Stimulated activated CD4-positive, alpha-beta T cell treated with anti-CD3 and anti-CD28 coated beads, Interleukin-1b, Interleukin-23, amount 100 ng/mL, for 48 hours (primary cell): ENCODE measurements around the gene ST3GAL5.
"Not testable (repeated sequence)": the region's sequence is repeated elsewhere in the genome, so short reads cannot be mapped to it uniquely, and the experiment has no call there.

ENCODE experiments used
- DNase-seq: peaks from one replicate; pipeline ENCODE4 v3.0.0-alpha.2; 2020

Gene ST3GAL5

GRCh38 chr2:85915606-85916303 is 27.0 kb upstream of the ST3GAL5 start:
- DNase-seq, result no peak

- no peak for DNase-seq
Observed at GRCh38 chr2:85914922-85915321, 26.1 kb upstream of the ST3GAL5 start.

- no peak for DNase-seq
Observed at GRCh38 chr2:85913884-85914881, 25.4 kb upstream of the ST3GAL5 start.

GRCh38 chr2:85911814-85912692 is 23.3 kb upstream of the ST3GAL5 start:
- DNase-seq, result no peak

- no peak for DNase-seq
Observed at GRCh38 chr2:85911097-85911496, 22.3 kb upstream of the ST3GAL5 start.

GRCh38 chr2:85909005-85909404 is 20.2 kb upstream of the ST3GAL5 start:
- DNase-seq, result no peak

GRCh38 chr2:85908506-85908905 is 19.7 kb upstream of the ST3GAL5 start:
- no peak for DNase-seq

DNA sequence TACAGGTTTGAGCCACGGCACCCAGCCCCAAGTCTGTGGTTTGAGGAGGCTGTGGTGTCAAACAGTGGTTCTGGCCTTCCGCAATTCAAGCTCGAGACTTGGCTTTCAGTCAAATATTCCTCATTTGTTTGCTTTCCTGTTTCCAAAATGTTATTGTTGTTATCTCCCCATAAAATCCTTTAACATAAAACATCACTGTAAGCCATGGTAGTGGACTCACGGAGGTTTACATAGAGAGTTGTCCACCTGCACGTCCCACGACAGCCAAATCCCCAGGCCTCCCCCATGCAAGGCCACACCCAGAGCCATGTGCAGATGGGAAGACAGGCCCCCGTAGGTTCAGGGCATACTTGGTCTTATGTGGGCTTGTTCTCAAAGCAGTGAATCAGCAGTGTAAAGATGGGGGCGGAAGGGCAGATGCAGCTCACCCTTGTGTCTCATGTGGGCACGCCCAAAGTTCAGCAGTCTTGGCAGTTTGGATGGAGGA is 18.9 kb upstream of the ST3GAL5 start:
- DNase-seq, result no peak

DNA sequence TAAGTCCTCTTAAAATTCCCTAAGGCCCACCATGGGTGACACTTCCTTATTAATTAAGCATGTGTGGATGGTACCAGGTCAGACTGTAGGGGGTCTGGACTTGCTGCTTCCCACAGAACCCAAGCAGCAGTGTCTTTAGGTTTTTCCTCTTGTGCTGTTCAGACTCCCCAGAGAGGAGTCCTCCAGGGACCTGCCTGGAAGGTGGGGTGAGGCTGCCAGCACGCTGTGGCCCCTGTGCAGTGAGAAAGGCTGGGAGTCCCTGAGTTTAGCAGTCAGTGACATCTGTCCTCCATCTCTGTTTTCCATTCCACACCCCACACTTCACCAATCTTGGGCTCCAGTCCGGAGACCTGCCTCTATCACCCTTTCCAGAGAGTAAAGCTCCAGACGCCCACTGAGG is 18.0 kb upstream of the ST3GAL5 start:
- no peak for DNase-seq

- DNase-seq, result no peak
Observed at GRCh38 chr2:85905891-85906290, 17.1 kb upstream of the ST3GAL5 start.

DNA sequence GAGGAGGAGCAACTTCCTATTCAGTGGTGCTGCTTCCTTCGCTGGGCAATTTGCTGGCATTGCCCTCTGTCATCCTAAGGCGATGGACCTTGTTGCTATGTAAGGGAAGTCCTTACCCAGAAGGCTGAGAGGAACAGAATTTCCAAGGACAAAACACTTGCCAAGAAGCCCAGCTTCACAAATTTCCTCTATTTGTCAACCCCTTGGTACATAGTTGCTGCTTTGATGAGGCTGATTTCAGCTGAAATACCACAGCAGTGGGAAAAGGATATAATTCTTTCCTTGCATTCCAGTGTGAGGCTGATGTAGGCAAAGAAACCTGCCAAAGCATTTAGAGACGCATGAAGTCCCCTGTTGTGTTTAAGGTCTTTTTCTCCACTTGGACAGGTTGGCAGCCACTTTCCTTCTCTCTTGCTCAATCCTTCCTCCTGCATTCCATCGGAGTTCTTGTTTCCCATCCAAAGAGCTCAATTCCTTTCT is 16.4 kb upstream of the ST3GAL5 start:
- no peak for DNase-seq

GRCh38 chr2:85903849-85904248 is 15.1 kb upstream of the ST3GAL5 start:
- DNase-seq, result no peak

DNA sequence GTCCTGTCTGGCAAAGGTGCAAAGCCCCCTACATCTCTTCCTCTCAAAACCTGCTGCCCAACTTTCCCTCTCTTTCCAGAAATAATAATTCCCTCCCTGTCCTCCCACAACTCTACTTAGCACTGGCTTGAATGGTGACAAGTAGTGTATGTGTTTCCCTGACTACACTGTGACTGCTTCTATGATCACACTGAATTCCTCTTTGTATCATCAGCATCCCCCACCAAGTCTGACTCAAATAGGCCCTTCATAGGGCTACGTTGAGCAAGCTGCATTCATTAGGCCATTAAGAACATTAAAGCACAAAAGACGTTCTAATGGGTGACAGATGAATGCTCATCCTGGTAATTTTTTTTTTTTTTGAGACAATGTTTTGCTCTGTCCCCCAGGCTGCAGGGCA is 13.7 kb upstream of the ST3GAL5 start:
- DNase-seq, result no peak

GRCh38 chr2:85901155-85901554 is 12.4 kb upstream of the ST3GAL5 start:
- DNase-seq, result no peak

- no peak for DNase-seq
Observed at GRCh38 chr2:85900366-85900765, 11.6 kb upstream of the ST3GAL5 start.

- DNase-seq, result no peak
Observed at GRCh38 chr2:85899849-85900248, 11.1 kb upstream of the ST3GAL5 start.

DNA sequence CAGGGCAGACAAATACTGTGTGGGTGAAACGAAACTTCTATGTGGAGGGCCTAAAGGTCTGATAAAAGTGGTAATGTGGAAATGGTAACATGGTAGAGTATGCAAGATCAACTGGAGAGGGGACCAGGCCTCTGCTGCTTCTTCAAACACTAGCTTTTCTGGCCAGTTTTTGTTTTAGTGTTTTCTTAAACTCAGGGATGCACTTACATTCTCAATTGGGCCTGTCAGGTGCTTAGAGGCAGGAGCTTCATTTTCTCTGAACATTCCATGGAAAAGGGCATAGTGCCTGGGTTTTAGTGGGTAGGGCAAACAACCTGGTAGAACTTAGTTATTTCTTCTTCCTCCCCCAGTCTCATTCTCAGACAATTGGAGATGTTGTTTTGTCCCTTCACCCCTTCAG is 10.5 kb upstream of the ST3GAL5 start:
- no peak for DNase-seq

DNA sequence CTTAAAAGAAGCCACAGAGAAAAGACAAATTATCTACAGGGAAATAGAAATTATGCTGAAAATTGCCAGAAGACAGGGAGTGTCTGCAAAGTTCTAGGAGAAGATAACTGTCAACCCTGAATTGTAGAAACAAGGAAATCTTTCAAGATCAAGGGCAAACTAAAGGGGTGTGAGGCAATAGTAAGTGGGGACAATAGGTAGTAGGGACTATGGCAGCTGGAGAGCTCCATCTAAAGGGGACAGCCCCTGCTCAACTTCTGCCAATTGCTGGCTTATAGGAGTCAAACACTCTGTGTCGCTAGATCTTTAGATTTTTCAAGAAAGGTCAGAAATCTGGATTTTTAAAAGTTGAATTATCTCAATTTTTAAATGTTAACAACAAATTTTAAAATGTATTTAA is 10.1 kb upstream of the ST3GAL5 start:
- no peak for DNase-seq

DNA sequence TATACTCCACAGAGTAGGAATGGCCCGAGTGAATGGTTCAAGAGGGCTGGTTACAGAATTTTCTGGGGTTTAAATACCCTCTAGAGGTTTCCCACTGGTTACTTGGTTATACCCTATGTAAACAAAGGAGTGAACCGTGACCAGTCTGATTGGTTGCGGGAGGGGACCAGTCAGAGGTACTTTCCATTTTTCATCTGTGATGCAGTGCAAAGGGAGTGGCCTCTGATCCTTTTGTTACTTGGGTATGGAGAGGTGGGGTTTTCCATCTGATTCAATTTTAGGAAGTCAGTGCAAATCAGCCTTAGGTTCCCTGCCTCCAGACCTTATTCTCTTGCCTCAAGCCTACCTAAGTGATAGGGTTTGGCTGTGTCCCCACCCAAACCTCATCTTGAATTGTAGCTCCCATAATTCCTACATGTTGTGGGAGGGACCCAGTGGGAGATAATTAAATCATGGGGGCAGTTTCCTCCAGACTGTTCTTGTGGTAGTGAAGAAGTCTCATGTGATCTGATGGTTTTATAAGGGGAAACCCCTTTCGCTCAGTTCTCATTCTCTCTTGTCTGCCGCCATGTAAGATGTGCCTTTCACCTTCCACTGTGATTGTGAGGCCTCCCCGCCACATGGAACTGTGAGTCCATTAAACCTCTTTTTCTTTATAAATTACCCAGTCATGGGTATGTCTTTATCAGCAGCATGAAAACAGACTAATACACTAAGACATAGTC is 5.9 kb upstream of the ST3GAL5 start:
- DNase-seq, result not testable (repeated sequence)

- DNase-seq, result no peak
Observed at GRCh38 chr2:85893428-85894258, 4.9 kb upstream of the ST3GAL5 start.
